Neural progenitor cell (in vitro differentiated cells): ENCODE results near the gene EXOC6B. TPM values are rescaled to one million over a fixed set of nuclear protein-coding genes. Genes with fewer than 3 reads are reported as not detected.
A peak's percentile ranks its signal among the peaks of the same experiment; 100 is the strongest.

Experiments
- DNase-seq: peaks from one replicate; pipeline ENCODE4 v3.0.0-alpha.2; 2016; ENCODE audit warnings: low spot score
- H2AFZ ChIP-seq: fragments of 200-600 bp; sonication (generic); replicated peaks from 2 replicates; pipeline ENCODE4 v1.6.1; 2016; ENCODE audit warnings: antibody characterized with exemption
- H3F3A ChIP-seq: fragments of 200-600 bp; sonication (generic); 2 replicates; pipeline ENCODE4 v1.6.1; 2016; ENCODE audit warnings: antibody characterized with exemption, low read depth
- H3K27ac ChIP-seq: fragments of 200-600 bp; sonication (generic); 2 replicates; pipeline ENCODE4 v1.5.1; 2016; ENCODE audit warnings: mild to moderate bottlenecking
- H3K27me3 ChIP-seq: fragments of 200-600 bp; sonication (generic); 2 replicates; pipeline ENCODE4 v1.6.1; 2016; ENCODE audit warnings: mild to moderate bottlenecking, moderate library complexity
- H3K36me3 ChIP-seq: fragments of 200-600 bp; sonication (generic); 2 replicates; pipeline ENCODE4 v1.5.1; 2016
- H3K4me1 ChIP-seq: fragments of 200-600 bp; sonication (generic); 2 replicates; pipeline ENCODE4 v1.6.1; 2016; ENCODE audit warnings: mixed run types
- H3K4me2 ChIP-seq: fragments of 200-600 bp; sonication (generic); 2 replicates; pipeline ENCODE4 v1.6.1; 2016
- H3K4me3 ChIP-seq: fragments of 200-600 bp; sonication (generic); 2 replicates; pipeline ENCODE4 v1.5.1; 2016
- H3K79me2 ChIP-seq: fragments of 200-600 bp; sonication (generic); 2 replicates; pipeline ENCODE4 v1.6.1; 2016; ENCODE audit warnings: low read depth
- H3K9ac ChIP-seq: fragments of 200-600 bp; sonication (generic); 2 replicates; pipeline ENCODE4 v1.6.1; 2016
- H3K9me3 ChIP-seq: fragments of 200-600 bp; sonication (generic); 2 replicates; pipeline ENCODE4 v1.5.1; 2016; ENCODE audit warnings: low read depth
- H4K20me1 ChIP-seq: fragments of 200-600 bp; sonication (generic); 2 replicates; pipeline ENCODE4 v1.6.1; 2016; ENCODE audit warnings: low read depth
- H3K27ac Mint-ChIP-seq: 3 replicates; pipeline ENCODE4 v1.8.0; 2021; ENCODE audit warnings: mixed read lengths
- H3K27me3 Mint-ChIP-seq: 2 replicates; pipeline ENCODE4 v1.8.0; 2022; ENCODE audit warnings: low read depth, mild to moderate bottlenecking, inconsistent platforms, moderate library complexity, mixed read lengths; ENCODE audit not compliant: insufficient read depth
- H3K36me3 Mint-ChIP-seq: 3 replicates; pipeline ENCODE4 v1.8.0; 2021; ENCODE audit warnings: mixed read lengths
- H3K4me1 Mint-ChIP-seq: 3 replicates; pipeline ENCODE4 v1.8.0; 2021; ENCODE audit warnings: mixed read lengths
- H3K4me3 Mint-ChIP-seq: 3 replicates; pipeline ENCODE4 v1.8.0; 2021; ENCODE audit warnings: mild to moderate bottlenecking, moderate library complexity, mixed read lengths
- H3K9me3 Mint-ChIP-seq: 3 replicates; pipeline ENCODE4 v1.8.0; 2020; ENCODE audit warnings: mixed read lengths
- EZH2 ChIP-seq: fragments of 200-600 bp; sonication (generic); IDR thresholded peaks from 2 replicates; pipeline ENCODE4 v1.6.1; 2017; ENCODE audit warnings: antibody characterized with exemption, mild to moderate bottlenecking, moderate library complexity
- EZH2phosphoT487 ChIP-seq: fragments of 200-600 bp; sonication (generic); IDR thresholded peaks from 2 replicates; pipeline ENCODE4 v1.6.1; 2017; ENCODE audit warnings: antibody characterized with exemption
- total RNA-seq: library from RNA; depleted of rRNA; stranded (reverse); fragments of >200 nt; gene quantifications from 2 replicates; pipeline ENCODE4 v1.2.3, GENCODE V29; 2015; ENCODE audit warnings: low replicate concordance
- TF ChIP-seq, protein P1 (sequence below): fragments of 200-600 bp; sonication (generic); IDR thresholded peaks from 2 replicates; pipeline ENCODE4 v1.5.1; 2017; ENCODE audit warnings: antibody characterized with exemption, mild to moderate bottlenecking

EXOC6B gene
- total RNA-seq, 1 donor from 2014 or later = 41.2 TPM

DNA sequence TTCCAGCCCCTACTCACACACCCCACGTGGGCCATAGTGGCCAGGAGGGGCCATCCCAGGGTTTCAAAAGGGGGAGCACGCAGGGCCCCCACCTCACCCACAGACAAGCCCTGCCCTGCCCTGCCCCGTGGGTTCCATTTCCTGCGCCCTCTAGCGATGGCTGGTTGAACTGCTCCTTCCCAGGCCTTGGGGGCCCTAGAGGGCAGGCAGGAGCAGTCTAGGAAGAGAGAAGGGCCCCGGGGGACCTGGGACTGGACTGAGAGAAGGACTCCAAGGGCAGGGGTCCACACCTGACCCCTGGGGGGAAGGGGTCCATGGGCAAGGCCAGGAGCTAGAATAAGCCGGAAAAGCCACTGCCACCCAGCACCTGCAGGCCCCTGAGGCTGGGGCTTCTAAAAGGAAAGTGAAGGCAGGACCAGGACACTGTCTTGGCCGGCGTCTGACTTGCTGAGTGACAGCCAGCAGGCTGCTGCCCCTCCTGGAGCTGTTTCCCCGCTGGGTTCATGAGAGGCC lies 688.3 kb downstream of the EXOC6B start:
- peaks cover 43% of the 10 kb centered on the region for H3K27me3 ChIP-seq
- TF ChIP-seq, protein P1, sequence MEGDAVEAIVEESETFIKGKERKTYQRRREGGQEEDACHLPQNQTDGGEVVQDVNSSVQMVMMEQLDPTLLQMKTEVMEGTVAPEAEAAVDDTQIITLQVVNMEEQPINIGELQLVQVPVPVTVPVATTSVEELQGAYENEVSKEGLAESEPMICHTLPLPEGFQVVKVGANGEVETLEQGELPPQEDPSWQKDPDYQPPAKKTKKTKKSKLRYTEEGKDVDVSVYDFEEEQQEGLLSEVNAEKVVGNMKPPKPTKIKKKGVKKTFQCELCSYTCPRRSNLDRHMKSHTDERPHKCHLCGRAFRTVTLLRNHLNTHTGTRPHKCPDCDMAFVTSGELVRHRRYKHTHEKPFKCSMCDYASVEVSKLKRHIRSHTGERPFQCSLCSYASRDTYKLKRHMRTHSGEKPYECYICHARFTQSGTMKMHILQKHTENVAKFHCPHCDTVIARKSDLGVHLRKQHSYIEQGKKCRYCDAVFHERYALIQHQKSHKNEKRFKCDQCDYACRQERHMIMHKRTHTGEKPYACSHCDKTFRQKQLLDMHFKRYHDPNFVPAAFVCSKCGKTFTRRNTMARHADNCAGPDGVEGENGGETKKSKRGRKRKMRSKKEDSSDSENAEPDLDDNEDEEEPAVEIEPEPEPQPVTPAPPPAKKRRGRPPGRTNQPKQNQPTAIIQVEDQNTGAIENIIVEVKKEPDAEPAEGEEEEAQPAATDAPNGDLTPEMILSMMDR = peak; percentile 95
- TF ChIP-seq EZH2 (no peak), EZH2phosphoT487 (no peak)
- peaks cover 20% of the 10 kb centered on the region for H3K27me3 Mint-ChIP-seq
- H4K20me1 ChIP-seq = peaks cover 5% of the 10 kb centered on the region
- H3K4me3 ChIP-seq = no peak overlapping the region
- DNase-seq = peak; percentile 73
- H3K27ac ChIP-seq = no peak overlapping the region
- H3K9me3 Mint-ChIP-seq = no peaks in the 10 kb centered on the region
- H3K36me3 Mint-ChIP-seq = no peaks in the 10 kb centered on the region
- H3F3A ChIP-seq = peaks cover 1% of the 10 kb centered on the region
- H3K4me1 Mint-ChIP-seq = peaks cover 15% of the 10 kb centered on the region
- no peak overlapping the region for H3K9ac ChIP-seq
- no peak overlapping the region for H2AFZ ChIP-seq
- no peaks in the 10 kb centered on the region for H3K9me3 ChIP-seq
- peak overlapping the region; percentile 72 for H3K27ac Mint-ChIP-seq
- H3K4me1 ChIP-seq = peaks cover 28% of the 10 kb centered on the region
- no peaks in the 10 kb centered on the region for H3K79me2 ChIP-seq
- no peak overlapping the region for H3K4me3 Mint-ChIP-seq
- H3K4me2 ChIP-seq = peak overlapping the region; percentile 29
- no peaks in the 10 kb centered on the region for H3K36me3 ChIP-seq

DNA sequence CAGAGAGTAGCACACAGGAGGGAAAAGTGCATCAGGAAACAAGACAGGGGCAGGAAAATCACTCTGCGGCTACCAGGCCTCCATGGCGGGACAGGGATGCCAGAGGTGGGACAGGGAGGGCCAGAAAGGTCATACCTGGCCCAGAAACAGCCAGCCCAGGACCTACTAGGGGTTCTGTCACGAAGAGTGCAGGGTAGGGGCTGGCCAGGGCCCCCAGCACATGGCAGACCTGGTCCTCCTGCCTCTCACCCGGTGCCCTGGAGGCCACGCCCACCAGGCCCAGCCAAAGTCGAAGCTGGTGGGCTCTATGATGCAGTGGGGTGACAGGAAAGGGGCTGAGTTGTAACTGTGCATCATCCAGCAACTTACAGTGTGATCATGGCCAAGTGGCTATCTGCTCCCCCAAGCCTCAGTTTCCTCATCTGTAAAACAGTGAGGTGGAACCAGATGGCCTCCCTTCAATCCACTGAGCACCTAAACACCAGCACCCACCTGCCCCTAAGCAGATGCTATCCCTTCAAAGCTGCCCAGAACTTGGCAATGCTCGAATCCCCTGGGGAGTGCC lies 688.8 kb downstream of the EXOC6B start:
- no peak overlapping the region for H3K4me3 ChIP-seq
- Mint-ChIP-seq H3K36me3 (no peaks in the 10 kb centered on the region), H3K9me3 (no peaks in the 10 kb centered on the region), H3K27ac (peak overlapping the region; percentile 72), H3K4me3 (no peak overlapping the region), H3K27me3 (peaks cover 16% of the 10 kb centered on the region), H3K4me1 (peaks cover 12% of the 10 kb centered on the region)
- no peak for DNase-seq
- peaks cover 38% of the 10 kb centered on the region for H3K27me3 ChIP-seq
- no peak overlapping the region for H3K27ac ChIP-seq
- no peaks in the 10 kb centered on the region for H3K9me3 ChIP-seq
- H4K20me1 ChIP-seq = no peaks in the 10 kb centered on the region
- H3F3A ChIP-seq = no peaks in the 10 kb centered on the region
- no peak overlapping the region for H3K9ac ChIP-seq
- peaks cover 22% of the 10 kb centered on the region for H3K4me1 ChIP-seq
- TF ChIP-seq, protein P1 = no peak
- no peak for TF ChIP-seq EZH2
- H3K79me2 ChIP-seq = no peaks in the 10 kb centered on the region
- peak overlapping the region; percentile 45 for H3K4me2 ChIP-seq
- no peak overlapping the region for H2AFZ ChIP-seq
- H3K36me3 ChIP-seq = no peaks in the 10 kb centered on the region

DNA sequence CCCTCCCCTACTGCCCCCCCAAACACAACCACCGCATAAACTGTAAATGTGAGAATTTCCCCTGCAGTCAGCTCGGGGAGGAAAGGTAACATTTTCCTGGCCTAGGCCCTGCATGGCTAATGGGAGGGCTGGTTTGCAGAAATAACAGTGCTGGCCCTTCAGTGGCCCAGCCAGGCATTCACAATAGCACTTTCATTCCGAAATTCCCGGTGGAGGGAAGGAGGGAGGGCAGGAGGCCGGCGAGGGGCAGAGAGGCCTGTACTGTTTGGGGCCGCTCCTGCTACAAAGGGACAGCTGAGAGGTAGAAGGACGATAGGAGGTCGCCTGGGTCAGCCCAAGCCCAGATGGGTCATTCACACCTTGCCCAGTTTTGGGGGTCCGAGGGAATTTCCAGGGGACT lies 689.5 kb downstream of the EXOC6B start:
- H3K4me3 Mint-ChIP-seq = no peak overlapping the region
- Histone ChIP-seq H4K20me1 (no peaks in the 10 kb centered on the region), H2AFZ (no peak overlapping the region), H3K9ac (no peak overlapping the region), H3K36me3 (no peaks in the 10 kb centered on the region), H3F3A (no peaks in the 10 kb centered on the region), H3K4me2 (peak overlapping the region; percentile 45), H3K79me2 (no peaks in the 10 kb centered on the region), H3K27ac (no peak overlapping the region), H3K4me1 (peaks cover 22% of the 10 kb centered on the region), H3K27me3 (peaks cover 31% of the 10 kb centered on the region), H3K9me3 (no peaks in the 10 kb centered on the region), H3K4me3 (no peak overlapping the region)
- peaks cover 12% of the 10 kb centered on the region for H3K4me1 Mint-ChIP-seq
- TF ChIP-seq EZH2phosphoT487 (no peak), EZH2 (no peak)
- TF ChIP-seq, protein P1 = no peak
- peak; percentile 68 for DNase-seq
- peaks cover 12% of the 10 kb centered on the region for H3K27me3 Mint-ChIP-seq
- no peaks in the 10 kb centered on the region for H3K36me3 Mint-ChIP-seq
- no peaks in the 10 kb centered on the region for H3K9me3 Mint-ChIP-seq
- no peak overlapping the region for H3K27ac Mint-ChIP-seq
